ENCODE results near the gene EFHB. TPM values are rescaled to one million over a fixed set of nuclear protein-coding genes. Genes with fewer than 3 reads are reported as not detected.

The EFHB gene
- total RNA-seq, 1 donor from 2014 or later: 1.2 TPM

DNA sequence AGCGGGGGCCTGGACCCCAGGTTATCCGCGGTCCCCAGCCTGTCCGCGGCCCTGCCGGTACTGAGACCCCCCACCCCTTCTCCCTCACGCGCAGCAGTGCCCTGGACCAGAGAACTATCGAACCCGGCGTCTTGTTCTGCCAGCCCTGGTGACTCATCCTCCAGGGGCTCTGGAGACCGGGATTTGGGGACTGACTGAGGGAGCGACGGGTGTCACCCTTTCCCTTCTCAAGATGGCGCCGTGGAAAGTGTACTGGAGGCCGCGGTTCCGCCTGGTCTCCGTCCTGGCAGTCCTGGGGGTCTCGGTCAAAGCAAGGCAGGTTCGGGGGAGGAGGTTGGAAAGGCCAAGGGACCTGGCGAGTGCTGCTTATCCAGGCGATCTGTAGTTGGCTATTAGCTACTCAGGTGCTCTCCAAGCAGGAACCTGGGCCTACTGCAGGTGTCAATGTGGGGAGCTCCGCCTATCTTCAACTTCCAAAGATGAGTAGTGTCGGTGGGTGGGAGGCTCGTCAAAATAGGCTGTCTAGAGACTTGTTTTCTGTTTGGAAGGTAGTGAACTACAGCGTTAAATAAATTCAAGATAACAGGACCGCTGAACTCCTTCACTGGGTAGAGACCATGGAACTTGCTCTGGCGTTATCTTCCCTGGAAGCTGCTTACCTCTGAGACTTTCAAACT lies 13.7 kb upstream of the EFHB start:
- peak overlapping the region; percentile 65 for H2AFZ ChIP-seq (ENCODE audit: low read depth, low read length)
- H3K36me3 ChIP-seq (ENCODE audit: insufficient read depth, low read length): no peaks in the 10 kb centered on the region
- H3K9me3 ChIP-seq (ENCODE audit: insufficient read depth, low read depth, low read length): no peaks in the 10 kb centered on the region
- Mint-ChIP-seq H3K9me3 (ENCODE audit: unreplicated experiment) (no peaks in the 10 kb centered on the region), H3K4me3 (ENCODE audit: unreplicated experiment) (peak overlapping the region; percentile 99), H3K27ac (ENCODE audit: unreplicated experiment) (peak overlapping the region; percentile 97), H3K27me3 (ENCODE audit: low read depth, unreplicated experiment) (no peaks in the 10 kb centered on the region), H3K36me3 (ENCODE audit: low read depth, unreplicated experiment) (peaks cover 3% of the 10 kb centered on the region), H3K4me1 (ENCODE audit: low read depth, unreplicated experiment) (peaks cover 6% of the 10 kb centered on the region)
- H4K20me1 ChIP-seq (ENCODE audit: insufficient read depth, low read length): peaks cover 47% of the 10 kb centered on the region
- H3K27ac ChIP-seq (ENCODE audit: low read depth, low read length): peak overlapping the region; percentile 96
- FAIRE-seq: no peak
- H3K4me2 ChIP-seq (ENCODE audit: low read length): peak overlapping the region; percentile 89
- TF ChIP-seq, protein P1, sequence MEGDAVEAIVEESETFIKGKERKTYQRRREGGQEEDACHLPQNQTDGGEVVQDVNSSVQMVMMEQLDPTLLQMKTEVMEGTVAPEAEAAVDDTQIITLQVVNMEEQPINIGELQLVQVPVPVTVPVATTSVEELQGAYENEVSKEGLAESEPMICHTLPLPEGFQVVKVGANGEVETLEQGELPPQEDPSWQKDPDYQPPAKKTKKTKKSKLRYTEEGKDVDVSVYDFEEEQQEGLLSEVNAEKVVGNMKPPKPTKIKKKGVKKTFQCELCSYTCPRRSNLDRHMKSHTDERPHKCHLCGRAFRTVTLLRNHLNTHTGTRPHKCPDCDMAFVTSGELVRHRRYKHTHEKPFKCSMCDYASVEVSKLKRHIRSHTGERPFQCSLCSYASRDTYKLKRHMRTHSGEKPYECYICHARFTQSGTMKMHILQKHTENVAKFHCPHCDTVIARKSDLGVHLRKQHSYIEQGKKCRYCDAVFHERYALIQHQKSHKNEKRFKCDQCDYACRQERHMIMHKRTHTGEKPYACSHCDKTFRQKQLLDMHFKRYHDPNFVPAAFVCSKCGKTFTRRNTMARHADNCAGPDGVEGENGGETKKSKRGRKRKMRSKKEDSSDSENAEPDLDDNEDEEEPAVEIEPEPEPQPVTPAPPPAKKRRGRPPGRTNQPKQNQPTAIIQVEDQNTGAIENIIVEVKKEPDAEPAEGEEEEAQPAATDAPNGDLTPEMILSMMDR (IDR thresholded peaks at IDR 0.05; ENCODE audit: insufficient read depth, low read depth, low read length): no peak
- no peak for TF ChIP-seq EZH2 (IDR thresholded peaks at IDR 0.05; ENCODE audit: insufficient read depth, low read length)
- peak overlapping the region; percentile 99 for H3K9ac ChIP-seq (ENCODE audit: low read length)
- no peaks in the 10 kb centered on the region for H3K27me3 ChIP-seq (ENCODE audit: insufficient read depth, low read length)
- peak overlapping the region; percentile 96 for H3K4me3 ChIP-seq (ENCODE audit: insufficient read depth, low read depth, low read length)
- H3K79me2 ChIP-seq (ENCODE audit: insufficient read depth, low read length): peaks cover 55% of the 10 kb centered on the region
- DNase-seq (ENCODE audit: low read depth): peak; percentile 25
- H3K4me1 ChIP-seq (ENCODE audit: insufficient read depth, low read length): peaks cover 13% of the 10 kb centered on the region

DNA sequence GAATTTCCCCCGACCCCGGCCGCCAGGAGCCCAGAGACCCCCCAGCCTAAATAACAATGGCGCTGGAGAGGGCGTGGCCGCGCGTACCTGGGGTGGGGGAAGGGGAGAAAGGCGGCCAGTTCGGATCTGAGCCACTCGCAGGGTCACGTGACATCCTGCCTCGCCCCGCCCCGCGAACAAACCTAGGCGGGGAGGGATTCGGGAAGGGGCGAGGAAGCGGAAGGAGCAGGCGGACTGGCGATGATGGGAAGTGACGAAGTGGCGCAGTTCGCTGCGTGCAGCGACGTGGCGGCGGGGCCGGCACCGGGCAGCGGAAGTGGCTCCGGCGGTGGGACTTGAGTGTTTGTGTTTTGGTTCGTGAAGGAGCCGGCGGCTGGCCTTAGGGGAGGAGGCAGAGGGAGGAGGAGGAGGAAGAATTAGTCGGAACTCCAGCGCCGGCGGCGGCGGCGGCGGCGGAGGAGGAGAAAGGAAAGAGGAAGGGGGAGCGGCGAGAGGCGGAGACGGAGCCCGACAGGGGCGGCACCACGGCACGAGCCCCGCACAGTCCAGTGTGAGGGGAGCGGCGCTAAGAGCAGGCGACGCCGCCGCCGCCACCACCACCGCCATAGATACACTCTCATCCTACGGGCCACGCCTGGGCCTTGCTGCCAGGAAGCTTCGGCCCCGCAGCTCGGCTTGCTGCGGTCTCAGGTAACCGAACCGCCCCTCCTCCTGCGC lies 13.0 kb upstream of the EFHB start, which contains the start of gene RAB5A:
Gene RAB5A (plus strand): TSS at position 266 of the 717 bp plus-strand sequence. CDS start 3,802 bp downstream, outside the sequence.
- peak within 1 kb of the TSS; percentile 96 for H3K27ac ChIP-seq (ENCODE audit: low read depth, low read length)
- H3K79me2 ChIP-seq (ENCODE audit: insufficient read depth, low read length): peaks cover 48% of the 10 kb centered on the region
- TF ChIP-seq, protein P1 (IDR thresholded peaks at IDR 0.05; ENCODE audit: insufficient read depth, low read depth, low read length): no peak
- TF ChIP-seq EZH2 (IDR thresholded peaks at IDR 0.05; ENCODE audit: insufficient read depth, low read length): no peak
- DNase-seq (ENCODE audit: low read depth) (peak; percentile 97), FAIRE-seq (peak; percentile 52)
- peaks cover 13% of the 10 kb centered on the region for H3K4me1 ChIP-seq (ENCODE audit: insufficient read depth, low read length)
- Mint-ChIP-seq H3K27me3 (ENCODE audit: low read depth, unreplicated experiment) (no peaks in the 10 kb centered on the region), H3K4me1 (ENCODE audit: low read depth, unreplicated experiment) (peaks cover 6% of the 10 kb centered on the region), H3K9me3 (ENCODE audit: unreplicated experiment) (peaks cover 3% of the 10 kb centered on the region), H3K27ac (ENCODE audit: unreplicated experiment) (peak within 1 kb of the TSS; percentile 100), H3K36me3 (ENCODE audit: low read depth, unreplicated experiment) (peaks cover 3% of the 10 kb centered on the region), H3K4me3 (ENCODE audit: unreplicated experiment) (peak within 1 kb of the TSS; percentile 99)
- no peaks in the 10 kb centered on the region for H3K27me3 ChIP-seq (ENCODE audit: insufficient read depth, low read length)
- H2AFZ ChIP-seq (ENCODE audit: low read depth, low read length): peak within 1 kb of the TSS; percentile 85
- no peaks in the 10 kb centered on the region for H3K9me3 ChIP-seq (ENCODE audit: insufficient read depth, low read depth, low read length)
- H3K36me3 ChIP-seq (ENCODE audit: insufficient read depth, low read length): no peaks in the 10 kb centered on the region
- peak within 1 kb of the TSS; percentile 96 for H3K4me3 ChIP-seq (ENCODE audit: insufficient read depth, low read depth, low read length)
- H4K20me1 ChIP-seq (ENCODE audit: insufficient read depth, low read length): peaks cover 40% of the 10 kb centered on the region
- H3K4me2 ChIP-seq (ENCODE audit: low read length): peak within 1 kb of the TSS; percentile 89
- H3K9ac ChIP-seq (ENCODE audit: low read length): peak within 1 kb of the TSS; percentile 99
